Keratinocyte (primary cell): ENCODE results near the gene DYNC1I1.

Experiments
- EZH2 ChIP-seq: IDR thresholded peaks from one replicate; pipeline ENCODE4 v1.6.1; 2012; ENCODE audit warnings: inconsistent platforms, mild to moderate bottlenecking, low read length, moderate library complexity
- TF ChIP-seq, protein P1 (sequence below), 3 experiments: IDR thresholded peaks in 1 of 3; conservative IDR thresholded peaks in 1 of 3; optimal IDR thresholded peaks in 1 of 3; 2 replicates in 2 of 3; 3 replicates in 1 of 3; pipeline versions ENCODE3 to v1.5.1; 2011; ENCODE audit warnings: low read length in 3 of 3, mild to moderate bottlenecking in 3 of 3, moderate library complexity in 2 of 3, control low read depth in 1 of 3, inconsistent platforms in 1 of 3; ENCODE audit not compliant: insufficient read depth in 2 of 3; ENCODE audit errors: extremely low read depth in 1 of 3

DNA sequence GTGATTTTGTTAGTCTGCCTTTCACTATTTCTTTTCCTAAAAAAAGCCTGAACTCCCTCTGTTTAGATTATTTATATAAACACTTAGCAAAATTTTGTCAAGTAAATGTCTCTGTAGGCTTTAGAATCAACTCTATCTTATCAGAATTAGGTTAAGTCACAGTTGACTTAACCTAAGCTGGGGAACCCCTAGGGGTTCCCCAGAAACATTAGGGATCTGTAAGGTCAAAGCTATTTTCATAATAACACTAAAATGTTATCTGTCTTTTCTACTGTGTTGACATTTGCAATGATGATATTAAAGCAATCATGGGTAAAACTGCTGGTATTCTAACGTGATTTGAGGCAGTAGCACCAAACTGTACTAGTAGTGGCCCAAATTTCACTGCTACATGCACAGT lies 24.3 kb downstream of the DYNC1I1 start:
- TF ChIP-seq, protein P1, sequence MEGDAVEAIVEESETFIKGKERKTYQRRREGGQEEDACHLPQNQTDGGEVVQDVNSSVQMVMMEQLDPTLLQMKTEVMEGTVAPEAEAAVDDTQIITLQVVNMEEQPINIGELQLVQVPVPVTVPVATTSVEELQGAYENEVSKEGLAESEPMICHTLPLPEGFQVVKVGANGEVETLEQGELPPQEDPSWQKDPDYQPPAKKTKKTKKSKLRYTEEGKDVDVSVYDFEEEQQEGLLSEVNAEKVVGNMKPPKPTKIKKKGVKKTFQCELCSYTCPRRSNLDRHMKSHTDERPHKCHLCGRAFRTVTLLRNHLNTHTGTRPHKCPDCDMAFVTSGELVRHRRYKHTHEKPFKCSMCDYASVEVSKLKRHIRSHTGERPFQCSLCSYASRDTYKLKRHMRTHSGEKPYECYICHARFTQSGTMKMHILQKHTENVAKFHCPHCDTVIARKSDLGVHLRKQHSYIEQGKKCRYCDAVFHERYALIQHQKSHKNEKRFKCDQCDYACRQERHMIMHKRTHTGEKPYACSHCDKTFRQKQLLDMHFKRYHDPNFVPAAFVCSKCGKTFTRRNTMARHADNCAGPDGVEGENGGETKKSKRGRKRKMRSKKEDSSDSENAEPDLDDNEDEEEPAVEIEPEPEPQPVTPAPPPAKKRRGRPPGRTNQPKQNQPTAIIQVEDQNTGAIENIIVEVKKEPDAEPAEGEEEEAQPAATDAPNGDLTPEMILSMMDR (optimal IDR thresholded peaks at IDR 0.05 in 1 of 3, IDR thresholded peaks at IDR 0.05 in 1 of 3, conservative IDR thresholded peaks at IDR 0.05 in 1 of 3; ENCODE audit: extremely low read depth in 1 of 3, insufficient read depth in 2 of 3, low read length in 3 of 3), result no peak
- TF ChIP-seq EZH2, result no peak
